ENCODE results near the gene TOR4A.

TOR4A gene

GRCh38 chr9:137280474-137281344, 3.2 kb downstream of the TOR4A start:
- TF ChIP-seq CTCF (IDR thresholded peaks at IDR 0.05; ENCODE audit: insufficient read depth, low read depth, low read length, missing control alignments), result peak; percentile 34
- no peak overlapping the region for H3K4me3 ChIP-seq (ENCODE audit: low read length)
- peak; percentile 35 for DNase-seq (ENCODE audit: low read depth)

- no peak for TF ChIP-seq CTCF (IDR thresholded peaks at IDR 0.05; ENCODE audit: insufficient read depth, low read depth, low read length, missing control alignments)
- no peak overlapping the region for H3K4me3 ChIP-seq (ENCODE audit: low read length)
- no peak for DNase-seq (ENCODE audit: low read depth)
Observed at GRCh38 chr9:137281345-137282116, 4.0 kb downstream of the TOR4A start.

- H3K4me3 ChIP-seq (ENCODE audit: low read length), result no peak overlapping the region
- peak; percentile 81 for DNase-seq (ENCODE audit: low read depth)
- TF ChIP-seq CTCF (IDR thresholded peaks at IDR 0.05; ENCODE audit: insufficient read depth, low read depth, low read length, missing control alignments), result peak; percentile 77
Observed at GRCh38 chr9:137286975-137287383, 9.5 kb downstream of the TOR4A start.

- DNase-seq (ENCODE audit: low read depth), result no peak
- TF ChIP-seq CTCF (IDR thresholded peaks at IDR 0.05; ENCODE audit: insufficient read depth, low read depth, low read length, missing control alignments), result no peak
- H3K4me3 ChIP-seq (ENCODE audit: low read length), result no peak overlapping the region
Observed at GRCh38 chr9:137293094-137293481, 15.6 kb downstream of the TOR4A start.

GRCh38 chr9:137293482-137294090, 16.1 kb downstream of the TOR4A start:
- TF ChIP-seq CTCF (IDR thresholded peaks at IDR 0.05; ENCODE audit: insufficient read depth, low read depth, low read length, missing control alignments), result no peak
- peak overlapping the region; percentile 15 for H3K4me3 ChIP-seq (ENCODE audit: low read length)
- DNase-seq (ENCODE audit: low read depth), result no peak

GRCh38 chr9:137294091-137294680, 16.7 kb downstream of the TOR4A start:
- H3K4me3 ChIP-seq (ENCODE audit: low read length), result peak overlapping the region; percentile 15
- peak; percentile 81 for DNase-seq (ENCODE audit: low read depth)
- no peak for TF ChIP-seq CTCF (IDR thresholded peaks at IDR 0.05; ENCODE audit: insufficient read depth, low read depth, low read length, missing control alignments)
